Measurements from ENCODE around the gene SAPCD2.
"Not testable (repeated sequence)": the region's sequence is repeated elsewhere in the genome, so short reads cannot be mapped to it uniquely, and the experiment has no call there.

GRCh38 chr9:137062798-137063197 is 7.6 kb downstream of the SAPCD2 start:
- TF ChIP-seq CTCF, POLR2A (IDR thresholded peaks at IDR 0.05): not testable (repeated sequence)
